ENCODE measurements around the gene SEMA4A. TPM values are rescaled to one million over a fixed set of nuclear protein-coding genes. Genes with fewer than 3 reads are reported as not detected.
"Not testable (repeated sequence)": the region's sequence is repeated elsewhere in the genome, so short reads cannot be mapped to it uniquely, and the experiment has no call there.

SEMA4A gene
- total and polyA plus RNA-seq, 8 donors = 2.6 to 7.0 (median 4.7) TPM

GRCh38 chr1:156122519-156123355 is 30.6 kb upstream of the SEMA4A start:
- H3K4me3 ChIP-seq = peak overlapping the region in 2 of 4 donors; percentile 22 to 24
- peak overlapping the region; percentile 83 to 97 (median 91) for H3K27ac ChIP-seq
- H3K9me3 ChIP-seq = no peaks in the 10 kb centered on the region
- DNase-seq = peak; percentile 85 to 90 (median 86)
- no peaks in the 10 kb centered on the region for H3K27me3 ChIP-seq
- FAIRE-seq = no peak
- H3K36me3 ChIP-seq = no peaks in the 10 kb centered on the region
- peak; percentile 63 to 65 (median 64) for ATAC-seq
- intact Hi-C loops (cut with DNase I) = no loop called here
- no peak for TF ChIP-seq CTCF (IDR thresholded peaks at IDR 0.05)
- H3K4me1 ChIP-seq = peaks cover 58 to 96% (median 65%) of the 10 kb centered on the region in 3 donors
- 8 to 9% methylated on average over 14 of the region's 14 CpGs for WGBS, 2 donors

- peak overlapping the region; percentile 83 to 97 (median 91) for H3K27ac ChIP-seq
- H3K4me3 ChIP-seq = peak overlapping the region in 2 of 4 donors; percentile 22 to 24
- no peaks in the 10 kb centered on the region for H3K36me3 ChIP-seq
- no peak for FAIRE-seq
- no peaks in the 10 kb centered on the region for H3K27me3 ChIP-seq
- peak; percentile 76 to 85 (median 82) for ATAC-seq
- 12% methylated on average over 14 of the region's 14 CpGs for WGBS, 2 donors
- peak; percentile 91 to 98 (median 94) for DNase-seq
- intact Hi-C loops (cut with DNase I) = no loop called here
- H3K4me1 ChIP-seq = peaks cover 59 to 100% (median 66%) of the 10 kb centered on the region in 3 donors
- TF ChIP-seq CTCF (IDR thresholded peaks at IDR 0.05) = no peak
- no peaks in the 10 kb centered on the region for H3K9me3 ChIP-seq
Measured at GRCh38 chr1:156123356-156124196, 29.8 kb upstream of the SEMA4A start.

- Histone ChIP-seq H3K27me3 (no peaks in the 10 kb centered on the region), H3K4me3 (no peak overlapping the region), H3K4me1 (peaks cover 68 to 100% (median 74%) of the 10 kb centered on the region in 3 donors), H3K9me3 (no peaks in the 10 kb centered on the region), H3K36me3 (no peaks in the 10 kb centered on the region), H3K27ac (peak overlapping the region; percentile 83 to 97 (median 91))
- ATAC-seq (no peak), FAIRE-seq (no peak), DNase-seq (no peak)
- TF ChIP-seq CTCF (IDR thresholded peaks at IDR 0.05) = no peak
- 81 to 84% methylated on average over 17 of the region's 17 CpGs for WGBS, 2 donors
- intact Hi-C loops (cut with DNase I) = no loop called here
Measured at GRCh38 chr1:156124557-156125483, 28.6 kb upstream of the SEMA4A start.

GRCh38 chr1:156125544-156125943 is 27.8 kb upstream of the SEMA4A start:
- DNase-seq; H3K36me3 ChIP-seq; H3K9me3 ChIP-seq; ATAC-seq; intact Hi-C loops (cut with DNase I); H3K4me3 ChIP-seq; FAIRE-seq; H3K27me3 ChIP-seq: not testable (repeated sequence)
- 90% methylated on average over 10 of the region's 10 CpGs for WGBS, 2 donors
- Histone ChIP-seq H3K27ac (peak overlapping the region; percentile 83 to 97 (median 91)), H3K4me1 (peaks cover 70 to 96% (median 70%) of the 10 kb centered on the region in 3 donors)
